HG02970 (cell line): ENCODE measurements around the gene MAST4.

Source experiments
- ATAC-seq: cut with Tn5 transposase; IDR thresholded peaks from one replicate; pipeline ENCODE4 v1.9.1; 2021; ENCODE audit warnings: mild to moderate bottlenecking, moderate library complexity, moderate number of reproducible peaks; ENCODE audit not compliant: unreplicated experiment, low FRiP score

Gene MAST4

DNA sequence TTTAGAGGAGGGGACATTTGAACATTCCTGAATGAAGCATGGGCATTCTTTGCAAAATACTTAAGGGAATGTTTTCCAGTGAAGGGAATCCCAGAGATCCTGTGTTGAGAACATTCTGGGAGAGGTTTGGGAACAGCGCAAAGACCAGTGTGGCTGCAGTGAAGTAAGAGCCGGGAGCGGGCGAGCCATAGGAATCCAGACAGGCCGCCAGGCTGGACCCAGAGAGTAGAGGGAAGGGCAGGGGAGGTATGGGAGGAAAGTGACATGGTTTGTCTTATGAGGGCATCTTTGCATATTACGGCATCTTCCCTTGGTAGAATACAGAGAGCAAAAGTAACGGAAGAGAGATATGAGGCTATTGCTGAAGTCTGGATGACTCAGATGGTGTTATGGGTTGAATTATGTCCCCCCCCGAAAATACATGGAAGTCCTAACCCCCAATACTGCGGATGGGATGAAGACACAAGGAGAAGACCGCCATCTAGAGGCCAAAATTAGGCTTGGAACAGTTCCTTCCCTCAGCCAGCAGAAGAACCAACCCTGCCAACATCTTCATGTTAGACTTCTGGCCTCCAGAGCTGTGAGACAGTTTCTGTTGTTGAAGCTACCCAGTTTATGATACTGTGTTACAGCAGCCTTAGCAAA, 268.2 kb downstream of the MAST4 start:
- ATAC-seq, result no peak

DNA sequence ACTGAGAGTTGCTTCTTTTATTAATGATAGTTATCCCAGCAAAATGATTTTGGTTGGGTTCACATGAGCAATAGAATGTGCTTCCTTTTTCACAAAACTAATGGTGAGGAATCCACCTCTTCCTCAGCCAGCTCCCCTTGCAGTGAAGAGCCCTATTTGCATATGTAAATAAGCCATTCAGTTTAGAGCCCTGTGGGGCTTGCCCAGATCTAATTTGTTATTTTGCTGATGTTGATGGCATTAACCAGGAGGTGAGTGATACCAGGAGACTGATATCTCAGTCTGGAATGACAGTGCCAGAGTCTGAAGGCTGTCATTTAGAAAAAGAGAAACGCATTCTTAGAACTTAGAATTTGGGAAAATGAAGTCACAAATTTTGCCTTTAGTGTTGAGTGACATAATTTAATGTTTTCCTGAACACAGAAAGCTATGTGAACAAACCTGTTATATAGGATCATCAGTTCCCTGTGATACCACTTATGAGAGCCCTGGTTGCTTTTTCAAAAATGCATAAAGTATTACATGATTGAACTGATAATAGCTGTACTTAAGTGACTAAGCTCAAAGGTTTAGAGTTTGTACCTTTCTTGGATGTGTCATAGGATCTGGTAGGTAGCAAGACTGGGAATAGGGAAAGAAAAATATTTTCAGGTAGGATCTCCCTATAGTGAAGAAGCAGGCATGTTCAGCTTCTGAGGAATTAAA, 271.6 kb downstream of the MAST4 start:
- ATAC-seq, result no peak

DNA sequence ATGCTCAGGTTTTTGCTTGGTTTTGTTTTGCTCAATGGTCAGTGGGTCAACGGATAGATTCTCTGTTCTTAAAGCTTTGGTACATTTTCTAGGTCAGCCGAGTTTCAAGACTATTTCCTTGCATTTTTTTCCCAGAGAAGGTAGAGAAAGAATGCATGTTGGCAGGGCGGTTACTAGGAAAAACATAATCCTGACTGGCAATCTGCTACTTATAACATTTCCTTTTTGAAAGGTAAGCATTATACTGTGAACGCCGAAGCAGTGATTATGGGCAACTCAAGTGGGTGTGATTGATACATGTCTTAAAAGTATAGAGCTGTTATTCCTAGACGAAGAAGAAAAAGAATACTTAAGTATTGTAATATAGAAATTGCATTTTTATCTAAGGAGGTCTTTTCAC, 273.2 kb downstream of the MAST4 start:
- no peak for ATAC-seq

GRCh38 chr5:66870708-66871107, 274.5 kb downstream of the MAST4 start:
- ATAC-seq, result no peak

- no peak for ATAC-seq
Measured at GRCh38 chr5:66871651-66872050, 275.5 kb downstream of the MAST4 start.

DNA sequence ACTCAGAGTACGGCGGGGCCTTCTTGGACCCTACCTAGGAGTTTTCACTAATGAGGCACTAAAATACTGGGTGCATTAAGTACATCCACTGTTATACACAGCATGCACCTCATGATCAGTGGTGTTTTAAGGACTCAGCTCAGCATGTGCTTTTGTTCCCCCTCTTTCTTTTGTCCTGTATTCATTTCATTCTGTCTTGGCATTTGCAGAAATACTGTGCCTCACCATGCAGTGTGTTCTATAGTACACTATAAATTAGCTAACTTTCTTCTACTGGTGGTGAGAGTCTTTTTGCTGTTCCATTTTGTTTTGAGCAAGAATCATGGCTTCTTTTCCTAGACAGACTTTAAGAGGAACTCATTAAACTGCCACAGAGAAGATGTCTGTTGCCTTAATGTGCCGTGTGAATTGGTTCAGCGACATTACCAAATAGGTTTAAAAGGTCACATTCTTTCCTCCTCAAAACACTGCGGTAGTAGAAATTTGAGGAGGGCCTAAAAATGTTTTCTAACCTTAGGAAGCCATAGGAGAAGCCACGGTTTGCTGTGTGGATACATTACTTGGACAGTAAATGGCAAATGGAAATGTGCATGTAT, 276.6 kb downstream of the MAST4 start:
- no peak for ATAC-seq

- ATAC-seq, result no peak
Measured at GRCh38 chr5:66874004-66874403, 277.8 kb downstream of the MAST4 start.

DNA sequence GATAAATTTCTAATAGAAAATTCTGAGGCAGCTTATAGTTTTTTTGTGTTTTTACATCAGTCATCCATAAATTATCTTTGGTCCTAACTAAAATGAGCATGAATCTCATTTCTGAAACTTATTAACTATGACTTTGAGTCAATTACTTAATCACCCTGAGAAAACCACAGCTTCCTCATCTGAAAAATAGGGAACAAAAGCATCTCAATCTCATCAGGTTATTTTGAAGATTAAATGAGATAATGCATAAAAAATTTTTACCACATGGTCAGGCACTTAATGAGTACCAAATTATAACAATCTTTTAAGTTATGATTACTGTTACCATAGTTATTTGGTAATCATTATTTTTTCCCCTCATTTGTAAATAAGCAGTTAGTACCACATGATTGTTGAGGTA, 279.1 kb downstream of the MAST4 start:
- no peak for ATAC-seq

GRCh38 chr5:66876266-66876807, 280.1 kb downstream of the MAST4 start:
- ATAC-seq, result no peak

DNA sequence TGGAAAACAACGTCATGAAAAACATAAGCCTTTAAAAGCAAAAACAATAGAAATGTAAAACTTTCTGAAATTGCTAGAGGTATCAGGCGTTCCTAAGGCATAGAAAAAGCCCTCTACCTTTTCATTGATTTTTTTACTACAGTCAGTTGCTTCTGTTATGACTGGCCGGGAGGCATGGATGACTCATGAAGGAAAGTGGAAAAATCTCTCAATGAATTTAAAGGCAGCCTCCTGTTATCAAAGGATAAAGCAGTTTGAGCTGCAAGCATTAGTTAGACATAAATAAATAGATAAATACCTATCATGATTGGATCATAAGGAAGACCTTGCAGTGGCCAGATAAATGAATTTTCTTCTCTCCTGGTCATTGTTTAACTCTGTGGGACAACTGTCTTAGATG, 281.6 kb downstream of the MAST4 start:
- ATAC-seq, result no peak

GRCh38 chr5:66880401-66880800, 284.2 kb downstream of the MAST4 start:
- ATAC-seq, result no peak

- no peak for ATAC-seq
Measured at GRCh38 chr5:66881480-66882161, 285.4 kb downstream of the MAST4 start.

- no peak for ATAC-seq
Measured at GRCh38 chr5:66882606-66883227, 286.5 kb downstream of the MAST4 start.

DNA sequence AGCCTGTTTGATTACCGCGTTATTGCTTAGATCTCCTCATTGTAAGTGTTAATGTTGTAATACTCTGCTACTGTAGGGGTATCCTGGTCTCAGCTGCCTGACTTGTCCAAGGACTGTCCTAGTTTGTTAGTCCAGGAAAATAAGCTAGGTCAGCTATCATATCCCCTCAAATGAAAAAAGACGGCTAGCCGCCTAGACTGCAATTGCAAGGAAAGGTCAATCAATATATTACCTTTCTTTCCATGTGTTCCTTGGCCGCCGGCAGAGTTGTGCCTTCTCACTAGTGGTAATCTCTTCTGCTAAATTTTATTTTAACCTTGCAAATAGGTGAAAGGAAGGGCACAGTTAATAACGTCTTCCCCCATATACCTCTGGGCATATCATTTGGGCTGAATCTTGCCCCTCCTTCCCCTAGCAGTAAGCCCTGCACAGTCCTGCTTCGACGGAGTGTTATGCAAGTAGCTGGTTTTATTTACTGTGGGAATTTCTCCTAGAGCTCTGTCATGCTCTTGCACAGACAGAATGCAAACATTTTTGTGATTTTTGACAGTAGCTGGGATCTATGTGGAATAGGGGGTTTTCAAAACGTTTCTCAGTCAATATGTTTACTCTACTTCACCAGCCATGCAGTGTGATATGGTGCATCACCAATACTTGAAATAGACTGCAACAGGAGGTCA, 288.5 kb downstream of the MAST4 start:
- ATAC-seq, result no peak

DNA sequence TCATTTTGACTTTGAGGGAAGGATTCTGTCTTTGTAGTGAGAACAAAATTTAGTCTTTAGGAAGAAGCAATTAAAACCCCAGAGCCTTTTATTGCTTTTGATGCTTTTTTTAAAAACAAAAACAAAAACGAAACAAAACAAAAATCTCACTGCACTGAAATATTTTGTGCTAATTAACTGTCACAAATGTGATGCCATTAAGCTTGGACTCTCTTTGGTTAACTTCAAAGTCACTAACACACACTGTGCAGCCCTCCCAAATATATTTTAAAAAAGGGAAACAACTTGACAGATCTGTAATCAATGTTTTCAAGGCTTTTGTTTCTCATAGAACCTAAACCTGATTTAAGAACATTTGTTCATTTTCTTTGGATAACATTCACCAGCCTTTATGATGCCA, 290.7 kb downstream of the MAST4 start:
- no peak for ATAC-seq

GRCh38 chr5:66888613-66889012, 292.4 kb downstream of the MAST4 start:
- ATAC-seq, result no peak

GRCh38 chr5:66889056-66889455, 292.9 kb downstream of the MAST4 start:
- no peak for ATAC-seq

DNA sequence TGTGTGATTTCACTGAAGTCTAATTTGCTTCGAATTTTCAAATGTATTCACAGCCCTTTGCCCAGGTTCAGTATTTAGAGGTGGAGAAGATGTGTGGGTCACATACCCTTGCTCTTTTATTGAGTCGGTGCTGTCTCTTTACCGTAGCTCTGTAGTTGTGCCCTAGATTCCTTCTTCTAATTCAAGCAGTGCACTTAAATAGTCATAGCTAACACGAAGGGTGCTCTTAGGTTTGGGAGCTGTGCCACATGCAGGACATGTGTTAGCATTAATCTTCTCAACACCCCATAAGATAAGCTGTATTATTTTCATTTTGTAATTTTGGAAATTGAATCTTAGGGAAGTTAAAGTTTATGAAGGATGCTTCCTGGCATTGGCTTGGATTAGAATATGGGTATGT, 293.3 kb downstream of the MAST4 start:
- no peak for ATAC-seq

DNA sequence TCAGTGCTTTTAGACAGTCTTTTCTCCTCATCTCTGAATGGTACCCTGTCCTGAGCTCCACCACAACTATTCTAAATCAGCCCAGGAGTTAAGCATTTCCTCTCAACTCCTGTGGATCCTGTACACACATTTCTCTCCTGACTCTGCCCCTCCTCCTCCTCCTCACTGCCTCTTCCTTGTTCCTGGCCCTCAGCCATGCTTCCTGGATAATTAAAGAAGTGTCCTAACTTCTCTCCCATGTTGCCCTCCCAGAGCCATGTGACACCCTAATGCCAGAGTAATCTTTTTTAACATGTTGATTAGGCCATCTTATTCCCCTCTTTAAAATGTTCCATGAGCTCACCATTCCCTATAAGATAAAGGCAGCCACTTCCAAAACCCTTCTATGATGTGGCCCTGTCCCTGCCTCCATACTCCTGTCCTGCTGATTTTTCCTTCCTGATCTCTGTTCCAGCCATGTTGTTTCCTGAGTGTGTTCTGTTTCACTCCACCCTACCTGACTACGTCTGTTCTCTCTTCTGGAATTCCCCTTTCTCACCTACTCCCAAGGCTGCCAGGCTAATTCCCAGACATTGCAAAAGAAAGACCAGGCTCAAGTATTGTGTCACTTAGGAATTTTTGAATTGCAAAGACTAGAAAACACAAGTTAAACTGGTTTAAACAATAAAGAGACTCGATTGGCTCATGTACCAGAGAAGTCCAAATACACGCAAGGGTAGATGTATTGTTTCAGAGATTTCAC, 295.2 kb downstream of the MAST4 start:
- no peak for ATAC-seq
